Stimulated activated CD8-positive, alpha-beta memory T cell treated with anti-CD3 and anti-CD28 coated beads, Interleukin-7, amount 100 ng/mL, for 24 hours (primary cell): Measurements from ENCODE around the gene AMTN.
"Not testable (repeated sequence)": the region's sequence is repeated elsewhere in the genome, so short reads cannot be mapped to it uniquely, and the experiment has no call there.

ENCODE experiments used
- DNase-seq: peaks from one replicate; pipeline ENCODE4 v3.0.0-alpha.2; 2020; ENCODE audit warnings: low read depth

The AMTN gene

DNA sequence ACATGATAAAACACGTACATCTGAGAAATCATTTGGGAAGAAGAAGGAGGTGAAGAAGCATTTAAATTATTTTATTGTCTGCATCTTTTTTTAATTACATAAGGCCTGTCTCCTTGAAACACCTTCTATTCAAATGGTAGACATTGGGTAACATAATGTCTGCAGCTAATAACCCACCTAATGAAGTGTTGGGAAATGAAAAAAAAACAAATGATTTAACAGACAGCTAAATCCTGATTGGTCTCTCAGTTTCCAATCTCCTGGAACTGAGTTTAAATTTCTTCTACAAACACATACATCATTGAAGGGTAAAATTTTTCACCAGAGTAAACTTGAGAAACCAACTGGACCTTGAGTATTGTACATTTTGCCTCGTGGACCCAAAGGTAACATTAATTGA, at the start of gene AMTN:
Gene AMTN, plus strand, starts transcription at position 301 of the 400 bp plus-strand sequence. CDS start 209 bp downstream, outside the sequence.
- DNase-seq = no peak

GRCh38 chr4:70471897-70472296, 46.5 kb upstream of the AMTN start, which contains the start of gene MUC7:
Gene MUC7 (plus strand): TSS chr4:70472197. CDS start chr4:70474022, 1,825 bp downstream.
- no peak for DNase-seq

DNA sequence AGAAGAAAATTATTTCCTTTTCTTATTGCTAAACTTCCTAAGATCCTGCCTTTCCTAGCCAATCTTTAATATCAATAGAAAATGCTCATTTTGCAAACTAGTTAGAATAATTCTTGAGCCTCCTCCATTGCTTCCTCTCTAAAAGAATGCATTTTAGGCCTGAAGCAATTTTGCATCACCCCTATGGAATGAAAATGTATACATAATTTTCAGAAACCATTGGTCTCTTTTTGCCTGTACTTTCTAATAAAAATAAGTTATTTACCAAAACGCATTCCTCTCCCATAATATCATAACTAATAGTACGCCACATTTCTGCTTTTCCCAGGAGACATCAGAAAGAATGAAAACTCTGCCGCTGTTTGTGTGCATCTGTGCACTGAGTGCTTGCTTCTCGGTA, 44.7 kb upstream of the AMTN start:
- no peak for DNase-seq

DNA sequence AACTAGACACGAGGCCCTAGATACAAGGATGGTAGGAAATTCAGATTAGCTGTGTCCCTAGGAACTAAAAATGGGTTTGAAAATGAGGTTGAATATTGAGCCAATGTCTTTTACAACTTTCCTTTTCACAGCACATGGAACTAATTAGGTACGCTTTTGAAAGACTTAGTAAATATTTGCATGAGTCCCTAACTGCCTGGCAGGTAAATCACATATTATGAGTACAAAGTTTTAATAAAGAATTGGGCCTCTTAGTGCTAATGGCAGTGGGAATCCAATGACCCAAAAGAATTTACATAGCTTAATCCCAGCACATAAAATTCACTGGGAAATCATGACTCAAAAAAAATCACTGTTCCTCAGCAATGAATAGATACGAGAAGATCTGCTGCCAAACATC, 29.6 kb upstream of the AMTN start:
- DNase-seq = no peak

DNA sequence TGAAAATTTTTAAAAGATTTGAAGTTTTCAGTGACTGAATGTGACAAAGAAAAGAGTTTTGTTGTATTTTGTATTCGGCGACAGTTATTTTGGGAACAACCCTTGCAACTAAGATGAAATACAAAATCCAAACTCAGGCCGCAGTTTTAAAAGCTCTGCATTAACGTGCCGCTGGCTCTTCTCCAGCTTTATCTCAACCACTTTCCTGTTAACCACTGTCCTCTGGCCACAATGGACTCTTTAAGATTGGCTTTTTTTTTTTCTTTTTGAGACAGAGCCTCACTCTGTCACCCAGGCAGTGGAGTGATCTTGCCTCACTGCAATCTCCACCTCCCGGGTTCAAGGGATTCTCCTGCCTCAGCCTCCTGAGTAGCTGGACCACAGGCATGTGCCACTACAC, 22.1 kb upstream of the AMTN start:
- no peak for DNase-seq

DNA sequence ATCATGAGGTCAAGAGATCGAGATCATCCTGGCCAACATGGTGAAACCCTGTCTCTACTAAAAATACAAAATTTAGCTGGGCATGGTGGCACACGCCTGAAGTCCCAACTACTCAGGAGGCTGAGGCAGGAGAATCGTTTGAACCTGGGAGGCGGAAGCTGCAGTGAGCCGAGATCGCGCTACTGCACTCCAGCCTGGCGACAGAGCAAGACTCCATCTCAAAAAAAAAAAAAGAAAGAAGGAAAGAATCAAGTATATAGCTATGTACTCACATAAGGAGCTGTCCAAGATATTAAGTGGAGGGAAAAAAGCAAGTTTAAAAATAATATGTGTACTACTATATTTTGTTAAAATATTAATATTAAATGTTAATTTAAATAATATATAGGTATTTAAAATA, 16.5 kb upstream of the AMTN start:
- DNase-seq = not testable (repeated sequence)

GRCh38 chr4:70504733-70505132, 13.6 kb upstream of the AMTN start:
- DNase-seq = no peak

GRCh38 chr4:70505151-70505748, 13.1 kb upstream of the AMTN start:
- peak; percentile 25 for DNase-seq

DNA sequence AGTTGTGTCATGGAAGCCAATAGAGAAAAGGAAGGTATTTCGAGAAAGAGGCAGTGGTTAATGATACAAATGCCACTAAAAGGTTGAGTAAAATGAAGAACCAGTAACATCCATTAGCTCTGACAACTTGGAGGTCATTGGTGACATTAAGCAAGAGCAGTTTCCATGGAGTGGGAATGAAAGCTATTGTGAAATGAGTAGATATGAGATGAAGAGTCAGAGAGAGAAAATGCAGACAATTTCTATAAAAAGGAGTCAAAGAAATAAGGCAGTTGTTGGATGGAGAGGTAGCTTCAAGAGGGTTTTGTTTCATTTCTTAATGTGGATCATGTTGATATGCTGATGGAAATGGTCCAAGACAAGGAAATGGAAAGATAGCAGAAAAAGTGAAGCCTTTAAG, 9.6 kb upstream of the AMTN start:
- no peak for DNase-seq

- DNase-seq = no peak
Observed at GRCh38 chr4:70511365-70511764, 7.0 kb upstream of the AMTN start.

- no peak for DNase-seq
Observed at GRCh38 chr4:70515367-70516250, 2.8 kb upstream of the AMTN start.

GRCh38 chr4:70518716-70519115, 347 bp downstream of the AMTN start:
- DNase-seq = no peak

DNA sequence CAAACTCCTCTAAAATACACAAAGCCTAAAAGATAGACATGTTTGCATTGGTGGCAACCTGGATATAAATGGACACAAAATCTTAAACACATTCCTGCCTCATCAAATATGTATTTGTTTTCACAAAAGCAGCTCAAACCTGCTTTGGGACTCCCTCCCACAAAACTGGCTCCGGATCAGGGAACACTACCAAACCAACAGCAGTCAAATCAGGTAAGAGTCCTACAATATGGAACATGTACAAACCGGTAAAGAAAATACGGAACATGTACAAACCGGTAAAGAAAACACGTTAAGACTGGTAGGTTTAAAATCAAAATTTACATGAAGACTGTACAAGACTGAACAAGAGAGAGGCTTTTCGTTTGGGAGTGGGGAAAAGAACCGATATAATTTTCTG, 4.3 kb downstream of the AMTN start:
- DNase-seq = no peak

DNA sequence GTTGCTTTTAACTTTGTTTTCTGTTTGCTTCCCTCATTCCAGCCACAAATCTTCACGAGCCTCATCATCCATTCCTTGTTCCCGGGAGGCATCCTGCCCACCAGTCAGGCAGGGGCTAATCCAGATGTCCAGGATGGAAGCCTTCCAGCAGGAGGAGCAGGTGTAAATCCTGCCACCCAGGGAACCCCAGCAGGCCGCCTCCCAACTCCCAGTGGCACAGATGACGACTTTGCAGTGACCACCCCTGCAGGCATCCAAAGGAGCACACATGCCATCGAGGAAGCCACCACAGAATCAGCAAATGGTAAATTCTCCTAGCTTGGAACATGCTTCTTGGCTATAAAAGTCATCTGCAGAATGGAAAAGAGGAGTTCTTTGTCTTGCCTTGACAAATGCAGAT, 12.6 kb downstream of the AMTN start:
- DNase-seq = no peak

DNA sequence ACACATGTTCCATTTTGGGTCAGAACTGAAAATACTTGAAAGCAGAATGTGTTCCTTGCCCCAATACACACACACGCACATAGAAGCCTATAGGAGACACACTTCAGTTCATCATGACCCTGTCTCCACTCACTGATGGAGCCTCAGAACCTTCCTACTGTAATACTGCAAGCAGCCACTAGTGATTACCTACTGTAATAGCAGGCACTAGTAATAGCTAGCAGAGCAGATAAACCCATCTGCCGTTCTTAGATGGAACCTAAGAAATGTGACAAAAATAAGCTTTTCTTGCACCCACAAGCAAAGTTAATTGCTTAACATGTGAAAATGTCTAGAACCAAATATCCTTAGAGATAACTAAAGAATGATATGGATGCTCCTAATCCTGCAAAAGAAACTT, 13.6 kb downstream of the AMTN start:
- DNase-seq = no peak

GRCh38 chr4:70533211-70533610, 14.8 kb downstream of the AMTN start:
- DNase-seq = no peak

DNA sequence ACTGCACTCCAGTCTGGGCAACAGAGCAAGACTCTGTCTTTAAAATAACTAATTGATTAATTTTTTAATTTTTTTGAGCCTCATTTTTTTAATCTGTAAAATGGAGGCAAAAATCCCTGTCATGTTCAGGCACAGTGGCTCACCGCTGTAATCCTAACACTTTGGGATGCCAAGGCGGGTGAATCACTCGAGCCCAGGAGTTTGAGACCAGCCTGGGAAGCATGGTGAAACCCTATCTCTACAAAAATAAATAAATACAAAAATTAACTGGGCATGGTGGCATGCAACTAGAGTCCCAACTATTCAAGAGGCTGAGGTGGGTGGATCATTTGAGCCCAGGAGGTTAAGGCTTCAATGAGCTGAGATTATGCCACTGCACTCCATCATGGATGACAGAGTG, 15.4 kb downstream of the AMTN start:
- DNase-seq = no peak

- DNase-seq = not testable (repeated sequence)
Observed at GRCh38 chr4:70534886-70535285, 16.5 kb downstream of the AMTN start.

DNA sequence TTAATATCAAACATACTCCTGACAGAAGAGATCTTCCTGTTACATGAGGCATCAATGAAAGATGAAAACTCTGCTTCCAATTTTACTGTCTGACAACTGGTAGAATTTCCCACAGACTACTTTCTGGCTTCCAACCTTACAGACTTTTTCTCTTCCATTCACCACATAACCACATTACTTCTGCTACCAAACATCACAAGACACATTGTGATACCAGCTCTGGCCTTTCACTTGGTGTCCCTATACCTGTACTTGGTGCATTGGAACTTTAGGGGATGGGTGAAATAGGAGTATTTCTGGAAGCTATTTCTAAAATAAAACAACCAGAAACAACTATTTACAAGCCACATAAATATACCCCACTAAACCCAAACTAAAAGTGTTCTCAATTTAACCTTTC, 20.5 kb downstream of the AMTN start:
- DNase-seq = no peak

DNA sequence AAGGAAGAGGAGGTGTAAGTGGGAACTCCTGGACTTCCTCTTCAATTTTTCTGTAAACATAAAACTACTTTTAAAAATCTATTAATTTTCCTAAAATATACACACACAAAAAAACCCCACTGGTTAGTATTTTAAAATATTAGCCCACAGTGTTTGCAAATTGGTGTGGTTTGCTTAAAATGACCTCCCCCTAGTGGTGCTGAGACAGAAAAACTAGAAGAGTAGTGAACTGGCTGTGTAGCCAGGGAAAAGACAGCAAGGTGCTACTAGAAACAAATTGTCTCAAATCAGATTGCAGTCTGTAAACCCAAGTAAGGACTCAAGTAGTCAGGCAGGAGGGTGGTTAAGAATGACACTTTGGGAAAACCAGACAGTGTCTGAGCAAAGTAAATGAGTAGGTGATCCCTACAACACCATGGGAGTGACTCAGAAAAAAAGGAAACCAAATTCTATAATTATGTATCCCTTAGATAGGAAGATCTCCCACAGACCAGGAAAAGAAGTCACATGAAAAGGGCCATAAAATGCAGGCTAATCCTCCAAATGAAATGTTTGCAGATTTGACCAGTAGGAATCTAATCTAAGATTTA, 26.0 kb downstream of the AMTN start:
- no peak for DNase-seq

DNA sequence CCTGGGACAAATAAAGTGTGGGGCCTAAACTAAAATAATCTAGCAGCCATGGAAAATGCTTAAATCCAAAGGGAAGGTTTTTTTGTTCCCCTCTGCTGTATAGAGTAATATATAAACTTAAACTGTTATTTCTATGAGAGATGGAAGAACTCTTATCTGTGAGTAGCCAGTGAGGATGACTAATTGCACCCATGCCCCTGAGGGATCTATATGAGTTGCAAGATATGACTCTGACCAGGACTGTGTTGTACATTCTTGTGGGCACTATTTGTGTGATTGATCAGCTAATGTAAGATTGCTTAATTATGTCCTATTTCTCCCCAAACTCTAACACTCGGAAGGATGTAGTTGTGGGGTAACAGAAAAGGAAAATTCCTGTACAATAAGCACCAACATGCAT, 38.5 kb downstream of the AMTN start:
- no peak for DNase-seq

- DNase-seq = no peak
Observed at GRCh38 chr4:70559211-70559830, 41.0 kb downstream of the AMTN start.

DNA sequence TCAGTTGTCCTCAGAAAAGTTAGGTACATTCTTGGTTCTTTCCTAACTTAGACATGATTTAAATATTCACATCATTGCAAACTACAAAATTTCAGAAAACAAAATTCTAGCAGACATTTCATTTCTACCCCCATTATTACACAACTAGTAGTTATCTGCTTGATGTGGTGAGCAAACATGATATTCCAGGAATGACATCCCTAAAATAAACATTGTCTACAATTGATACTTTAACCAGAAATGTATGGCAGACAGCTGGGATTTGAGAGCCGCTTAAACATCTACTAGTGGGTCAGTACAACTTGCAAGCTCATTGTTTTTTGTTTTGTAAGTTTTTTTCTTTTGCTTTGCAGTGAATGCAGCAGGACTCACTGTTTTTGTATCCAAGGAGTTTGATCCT, 41.6 kb downstream of the AMTN start:
- DNase-seq = no peak
